ENCODE results near the gene MUC2. TPM values are rescaled to one million over a fixed set of nuclear protein-coding genes. Genes with fewer than 3 reads are reported as not detected.

Gene MUC2
- polyA plus RNA-seq, 3 donors = not detected

DNA sequence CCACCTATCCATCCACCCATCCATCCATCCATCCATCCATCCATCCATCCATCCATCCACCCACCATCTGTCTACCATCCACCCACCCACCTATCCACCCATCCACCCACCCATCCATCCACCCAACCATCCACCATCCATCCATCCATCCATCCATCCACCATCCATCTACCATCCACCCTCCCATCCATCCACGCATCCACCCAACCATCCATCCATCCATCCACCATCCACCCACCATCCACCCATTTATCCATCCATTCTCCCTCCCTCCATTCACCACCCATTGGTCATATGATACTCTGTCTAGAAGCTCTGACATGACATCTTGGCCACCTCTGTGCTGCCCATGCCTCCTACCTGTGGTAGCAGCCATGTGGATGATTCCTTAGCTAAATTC lies 31.7 kb downstream of the MUC2 start:
- no peak overlapping the region for H3K27ac Mint-ChIP-seq

DNA sequence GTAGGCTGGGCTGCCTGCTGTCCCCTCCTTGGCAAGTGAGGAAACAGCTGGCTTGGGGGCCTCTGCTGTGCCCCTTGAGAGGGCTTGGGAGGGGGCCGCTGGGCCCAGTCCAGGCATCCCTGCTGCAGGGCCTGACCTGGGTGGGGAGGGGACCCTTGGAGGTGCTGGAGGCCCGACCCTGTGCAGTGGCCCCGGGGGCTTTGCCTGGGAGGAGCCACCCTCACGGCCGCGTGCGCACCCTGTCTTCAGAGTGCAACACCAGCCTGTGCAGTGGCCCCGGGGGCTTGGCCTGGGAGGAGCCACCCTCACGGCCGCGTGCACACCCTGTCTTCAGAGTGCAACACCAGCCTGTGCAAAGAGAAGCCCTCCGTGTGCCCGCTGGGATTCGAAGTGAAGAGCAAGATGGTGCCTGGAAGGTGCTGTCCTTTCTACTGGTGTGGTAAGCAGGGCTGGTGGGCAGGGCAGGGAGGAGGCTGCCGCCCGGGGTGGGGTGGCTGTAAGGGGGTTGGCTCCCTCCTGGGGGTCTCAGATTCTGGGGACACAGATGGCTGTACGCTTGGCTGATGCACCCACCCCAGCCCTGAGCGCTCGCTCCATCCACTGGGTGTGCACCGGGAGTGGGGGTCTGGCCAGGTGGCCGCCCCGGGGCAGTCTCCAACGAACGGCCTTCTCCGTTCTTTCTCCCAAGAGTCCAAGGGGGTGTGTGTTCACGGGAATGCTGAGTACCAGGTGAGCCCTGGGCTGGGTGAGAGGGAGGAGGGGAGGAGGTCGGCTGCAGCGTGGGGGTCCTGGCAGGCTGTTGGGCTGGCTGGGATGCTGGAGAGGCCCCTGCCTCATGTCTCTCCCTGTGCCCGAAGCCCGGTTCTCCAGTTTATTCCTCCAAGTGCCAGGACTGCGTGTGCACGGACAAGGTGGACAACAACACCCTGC lies 32.9 kb downstream of the MUC2 start:
- no peaks in the 10 kb centered on the region for H3K27me3 ChIP-seq (ENCODE audit: control insufficient read depth in 2 of 2, insufficient read depth in 2 of 2, low read length in 2 of 2)
- 84% methylated on average over 20 of the region's 32 CpGs for WGBS (ENCODE audit: insufficient coverage)
- no peaks in the 10 kb centered on the region for H3K79me2 ChIP-seq (ENCODE audit: insufficient read depth, low read length)
- Mint-ChIP-seq H3K27ac (no peak overlapping the region), H3K4me3 (no peak overlapping the region), H3K4me1 (no peaks in the 10 kb centered on the region), H3K36me3 (no peaks in the 10 kb centered on the region), H3K9me3 (peaks cover 0 to 4% (median 0%) of the 10 kb centered on the region in 7 donors), H3K27me3 (ENCODE audit: low read depth in 3 of 3) (peaks cover 0 to 7% (median 2%) of the 10 kb centered on the region in 3 donors)
- H3K4me2 ChIP-seq (replicated peaks; ENCODE audit: extremely low read depth, low read length, poor library complexity, severe bottlenecking) = no peak overlapping the region
- no peak overlapping the region for H3K9ac ChIP-seq (ENCODE audit: insufficient read depth, low read length, poor library complexity, severe bottlenecking)
- no peaks in the 10 kb centered on the region for H3K36me3 ChIP-seq (replicated peaks in 1 of 2; ENCODE audit: control insufficient read depth in 1 of 2, insufficient read depth in 2 of 2, low read length in 2 of 2)
- intact Hi-C loops (cut with micrococcal nuclease) = no loop called here
- H3K4me1 ChIP-seq (ENCODE audit: control insufficient read depth in 1 of 2, insufficient read depth in 2 of 2, low read length in 2 of 2) = no peaks in the 10 kb centered on the region
- no peak overlapping the region for H2AFZ ChIP-seq (ENCODE audit: insufficient read depth, low read depth, low read length, poor library complexity, severe bottlenecking)
- H3K4me3 ChIP-seq (replicated peaks in 1 of 3; ENCODE audit: low read depth in 2 of 3, low read length in 3 of 3) = no peak overlapping the region
- no peaks in the 10 kb centered on the region for H4K20me1 ChIP-seq (ENCODE audit: insufficient read depth, low read length)
- H3K9me3 ChIP-seq (replicated peaks in 1 of 2; ENCODE audit: control insufficient read depth in 1 of 2, insufficient read depth in 1 of 2, low read length in 2 of 2) = peaks cover 0 to 3% of the 10 kb centered on the region in 2 donors
- H3K27ac ChIP-seq (ENCODE audit: low read depth in 1 of 2, low read length in 2 of 2) = no peak overlapping the region
- DNase-seq = no peak
- TF ChIP-seq, protein P1, sequence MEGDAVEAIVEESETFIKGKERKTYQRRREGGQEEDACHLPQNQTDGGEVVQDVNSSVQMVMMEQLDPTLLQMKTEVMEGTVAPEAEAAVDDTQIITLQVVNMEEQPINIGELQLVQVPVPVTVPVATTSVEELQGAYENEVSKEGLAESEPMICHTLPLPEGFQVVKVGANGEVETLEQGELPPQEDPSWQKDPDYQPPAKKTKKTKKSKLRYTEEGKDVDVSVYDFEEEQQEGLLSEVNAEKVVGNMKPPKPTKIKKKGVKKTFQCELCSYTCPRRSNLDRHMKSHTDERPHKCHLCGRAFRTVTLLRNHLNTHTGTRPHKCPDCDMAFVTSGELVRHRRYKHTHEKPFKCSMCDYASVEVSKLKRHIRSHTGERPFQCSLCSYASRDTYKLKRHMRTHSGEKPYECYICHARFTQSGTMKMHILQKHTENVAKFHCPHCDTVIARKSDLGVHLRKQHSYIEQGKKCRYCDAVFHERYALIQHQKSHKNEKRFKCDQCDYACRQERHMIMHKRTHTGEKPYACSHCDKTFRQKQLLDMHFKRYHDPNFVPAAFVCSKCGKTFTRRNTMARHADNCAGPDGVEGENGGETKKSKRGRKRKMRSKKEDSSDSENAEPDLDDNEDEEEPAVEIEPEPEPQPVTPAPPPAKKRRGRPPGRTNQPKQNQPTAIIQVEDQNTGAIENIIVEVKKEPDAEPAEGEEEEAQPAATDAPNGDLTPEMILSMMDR (IDR thresholded peaks at IDR 0.05) = no peak

More for the DNA sequence above, 31.7 kb downstream of the MUC2 start:
- no peaks in the 10 kb centered on the region for H3K79me2 ChIP-seq (ENCODE audit: insufficient read depth, low read length)
- H3K4me3 ChIP-seq (replicated peaks in 1 of 3; ENCODE audit: low read depth in 2 of 3, low read length in 3 of 3) = no peak overlapping the region
- Mint-ChIP-seq H3K27me3 (ENCODE audit: low read depth in 3 of 3) (peaks cover 0 to 7% (median 5%) of the 10 kb centered on the region in 3 donors), H3K36me3 (no peaks in the 10 kb centered on the region), H3K4me3 (no peak overlapping the region), H3K4me1 (no peaks in the 10 kb centered on the region), H3K9me3 (peaks cover 0 to 5% (median 0%) of the 10 kb centered on the region in 7 donors)
- WGBS (ENCODE audit: insufficient coverage) = 88% methylated on average over 1 of the region's 1 CpG
- no peak for DNase-seq
- H2AFZ ChIP-seq (ENCODE audit: insufficient read depth, low read depth, low read length, poor library complexity, severe bottlenecking) = no peak overlapping the region
- no peak overlapping the region for H3K9ac ChIP-seq (ENCODE audit: insufficient read depth, low read length, poor library complexity, severe bottlenecking)
- no peak overlapping the region for H3K4me2 ChIP-seq (replicated peaks; ENCODE audit: extremely low read depth, low read length, poor library complexity, severe bottlenecking)
- H4K20me1 ChIP-seq (ENCODE audit: insufficient read depth, low read length) = no peaks in the 10 kb centered on the region
- H3K9me3 ChIP-seq (replicated peaks in 1 of 2; ENCODE audit: control insufficient read depth in 1 of 2, insufficient read depth in 1 of 2, low read length in 2 of 2) = no peaks in the 10 kb centered on the region
- H3K4me1 ChIP-seq (ENCODE audit: control insufficient read depth in 1 of 2, insufficient read depth in 2 of 2, low read length in 2 of 2) = no peaks in the 10 kb centered on the region
- H3K27me3 ChIP-seq (ENCODE audit: control insufficient read depth in 2 of 2, insufficient read depth in 2 of 2, low read length in 2 of 2) = no peaks in the 10 kb centered on the region
- no peak overlapping the region for H3K27ac ChIP-seq (ENCODE audit: low read depth in 1 of 2, low read length in 2 of 2)
- TF ChIP-seq, protein P1 (IDR thresholded peaks at IDR 0.05) = no peak
- intact Hi-C loops (cut with micrococcal nuclease) = no loop called here
- H3K36me3 ChIP-seq (replicated peaks in 1 of 2; ENCODE audit: control insufficient read depth in 1 of 2, insufficient read depth in 2 of 2, low read length in 2 of 2) = no peaks in the 10 kb centered on the region

All from CD14-positive monocyte (primary cell).